ENCODE measurements around the gene GNB1L. TPM values are rescaled to one million over a fixed set of nuclear protein-coding genes. Genes with fewer than 3 reads are reported as not detected.

The GNB1L gene
- total RNA-seq, 2 donors from 2014 or later = 5.6 to 12.0 TPM

DNA sequence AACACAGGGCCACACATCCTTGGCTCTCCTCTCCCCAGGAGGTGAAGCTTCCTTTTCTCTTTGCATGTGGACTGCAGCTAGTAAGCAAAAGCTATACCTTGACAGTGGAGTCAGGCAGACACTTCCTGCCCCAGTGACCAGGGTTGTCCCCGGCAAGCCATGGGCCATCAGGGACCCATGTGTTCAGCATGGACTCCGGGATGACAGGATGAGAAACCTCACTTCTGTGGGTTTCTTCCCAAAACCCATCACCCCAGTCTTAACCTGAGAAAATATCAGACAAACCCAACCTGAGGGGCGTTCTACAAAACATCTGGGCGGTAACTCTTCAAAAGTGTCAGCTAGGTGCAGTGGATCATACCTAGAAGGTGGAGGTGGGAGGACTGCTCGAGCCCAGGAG lies 40.2 kb downstream of the GNB1L start:
- intact Hi-C loops (cut with DNase I) = no loop called here
- Histone ChIP-seq H3K9me3 (no peaks in the 10 kb centered on the region), H3K4me1 (replicated peaks) (no peaks in the 10 kb centered on the region), H3K27ac (no peak overlapping the region), H3K36me3 (no peaks in the 10 kb centered on the region), H3K4me3 (no peak overlapping the region), H3K27me3 (replicated peaks; ENCODE audit: insufficient read depth) (no peaks in the 10 kb centered on the region)
- DNase-seq (ENCODE audit: low spot score) = no peak
- TF ChIP-seq POLR2A (IDR thresholded peaks at IDR 0.05) (no peak), POLR2AphosphoS5 (IDR thresholded peaks at IDR 0.05) (no peak)
- TF ChIP-seq, protein P1, sequence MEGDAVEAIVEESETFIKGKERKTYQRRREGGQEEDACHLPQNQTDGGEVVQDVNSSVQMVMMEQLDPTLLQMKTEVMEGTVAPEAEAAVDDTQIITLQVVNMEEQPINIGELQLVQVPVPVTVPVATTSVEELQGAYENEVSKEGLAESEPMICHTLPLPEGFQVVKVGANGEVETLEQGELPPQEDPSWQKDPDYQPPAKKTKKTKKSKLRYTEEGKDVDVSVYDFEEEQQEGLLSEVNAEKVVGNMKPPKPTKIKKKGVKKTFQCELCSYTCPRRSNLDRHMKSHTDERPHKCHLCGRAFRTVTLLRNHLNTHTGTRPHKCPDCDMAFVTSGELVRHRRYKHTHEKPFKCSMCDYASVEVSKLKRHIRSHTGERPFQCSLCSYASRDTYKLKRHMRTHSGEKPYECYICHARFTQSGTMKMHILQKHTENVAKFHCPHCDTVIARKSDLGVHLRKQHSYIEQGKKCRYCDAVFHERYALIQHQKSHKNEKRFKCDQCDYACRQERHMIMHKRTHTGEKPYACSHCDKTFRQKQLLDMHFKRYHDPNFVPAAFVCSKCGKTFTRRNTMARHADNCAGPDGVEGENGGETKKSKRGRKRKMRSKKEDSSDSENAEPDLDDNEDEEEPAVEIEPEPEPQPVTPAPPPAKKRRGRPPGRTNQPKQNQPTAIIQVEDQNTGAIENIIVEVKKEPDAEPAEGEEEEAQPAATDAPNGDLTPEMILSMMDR (IDR thresholded peaks at IDR 0.05) = no peak
- WGBS = 89% methylated on average over 5 of the region's 5 CpGs

- Histone ChIP-seq H3K27ac (no peak overlapping the region), H3K27me3 (replicated peaks; ENCODE audit: insufficient read depth) (no peaks in the 10 kb centered on the region), H3K4me1 (replicated peaks) (no peaks in the 10 kb centered on the region), H3K36me3 (no peaks in the 10 kb centered on the region), H3K4me3 (no peak overlapping the region), H3K9me3 (no peaks in the 10 kb centered on the region)
- intact Hi-C loops (cut with DNase I) = no loop called here
- TF ChIP-seq, protein P1 (IDR thresholded peaks at IDR 0.05) = no peak
- TF ChIP-seq POLR2A (IDR thresholded peaks at IDR 0.05) = no peak
- no peak for DNase-seq (ENCODE audit: low spot score)
- WGBS = 96% methylated on average over 11 of the region's 11 CpGs
Observed at GRCh38 chr22:19812910-19813309, 41.8 kb downstream of the GNB1L start.

DNA sequence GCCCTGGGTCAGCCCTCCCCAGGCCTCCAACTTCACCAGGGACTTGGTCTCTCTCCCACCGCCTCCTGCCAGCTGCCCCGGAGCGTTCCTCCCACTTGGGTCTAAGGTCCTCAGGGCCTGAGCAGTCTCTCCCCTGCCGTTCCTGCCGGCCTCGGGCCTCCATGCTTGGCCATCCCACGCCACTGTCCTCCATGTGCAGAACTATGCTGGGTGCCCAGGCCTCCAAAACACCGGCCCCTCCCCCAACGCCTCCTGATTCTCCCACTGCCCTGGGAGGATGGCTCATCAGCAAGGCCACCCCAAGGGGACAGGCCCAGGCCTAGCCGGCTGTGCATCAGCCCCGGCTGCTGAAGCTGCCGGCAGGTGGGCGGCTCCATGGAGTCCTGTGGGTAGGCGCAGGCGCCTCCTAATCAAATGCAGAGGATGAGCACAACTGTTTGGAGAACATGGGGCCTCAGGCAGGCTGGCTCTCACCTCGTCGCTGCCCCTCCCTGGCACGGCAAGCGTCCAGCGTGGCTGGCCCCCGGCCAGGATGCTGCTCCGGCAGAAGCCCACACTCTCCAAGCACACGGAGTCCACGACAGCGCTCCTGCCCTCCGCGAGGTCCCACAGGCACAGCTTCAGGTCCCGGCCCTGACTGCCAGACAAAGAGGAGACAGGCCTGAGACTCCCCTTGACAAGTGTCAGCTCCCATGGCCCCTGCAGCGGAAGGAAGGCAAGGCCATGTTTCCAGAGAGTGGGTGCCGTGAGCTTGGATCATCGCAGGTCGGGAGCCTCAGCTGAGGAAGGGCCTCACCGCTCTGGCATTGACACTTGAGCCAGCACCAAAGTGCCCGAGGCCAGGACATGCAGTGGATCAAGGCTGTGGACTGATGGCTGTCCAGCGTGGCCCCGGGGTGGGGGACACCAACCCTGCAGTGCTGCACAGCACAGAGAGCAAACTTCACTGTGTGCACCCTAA lies 42.6 kb downstream of the GNB1L start:
- intact Hi-C loops (cut with DNase I) = no loop called here
- Histone ChIP-seq H3K27me3 (replicated peaks; ENCODE audit: insufficient read depth) (no peaks in the 10 kb centered on the region), H3K36me3 (no peaks in the 10 kb centered on the region), H3K9me3 (no peaks in the 10 kb centered on the region), H3K4me3 (no peak overlapping the region), H3K4me1 (replicated peaks) (no peaks in the 10 kb centered on the region), H3K27ac (no peak overlapping the region)
- TF ChIP-seq POLR2A (IDR thresholded peaks at IDR 0.05) (no peak), POLR2AphosphoS5 (IDR thresholded peaks at IDR 0.05) (no peak)
- no peak for DNase-seq (ENCODE audit: low spot score)
- WGBS = 75% methylated on average over 35 of the region's 36 CpGs

DNA sequence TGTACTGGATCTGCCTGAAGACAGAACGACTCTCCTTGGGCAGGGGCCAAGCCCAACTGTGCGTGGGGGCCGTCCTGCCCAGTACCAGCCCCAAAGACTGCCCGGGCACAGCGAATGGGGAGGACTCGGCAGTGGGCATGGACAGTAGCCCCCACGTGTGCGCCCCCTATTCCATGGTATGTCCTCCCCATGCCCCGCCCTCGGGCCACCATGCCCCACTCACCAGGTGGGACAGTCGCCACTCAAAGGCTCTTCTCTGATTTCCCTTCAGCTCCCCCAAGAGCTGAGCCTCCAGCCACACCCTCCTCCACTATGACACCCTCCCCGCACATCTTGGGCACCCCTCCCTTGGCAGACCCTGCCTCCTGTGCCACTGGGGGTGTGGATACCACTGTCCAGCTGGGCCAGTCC lies 43.5 kb downstream of the GNB1L start:
- WGBS = 65% methylated on average over 12 of the region's 12 CpGs
- no peak for DNase-seq (ENCODE audit: low spot score)
- Histone ChIP-seq H3K4me3 (no peak overlapping the region), H3K27ac (no peak overlapping the region), H3K4me1 (replicated peaks) (peaks cover 7% of the 10 kb centered on the region), H3K9me3 (no peaks in the 10 kb centered on the region), H3K27me3 (replicated peaks; ENCODE audit: insufficient read depth) (no peaks in the 10 kb centered on the region), H3K36me3 (no peaks in the 10 kb centered on the region)
- TF ChIP-seq POLR2A (IDR thresholded peaks at IDR 0.05) (no peak), POLR2AphosphoS5 (IDR thresholded peaks at IDR 0.05) (no peak)
- TF ChIP-seq, protein P1 (IDR thresholded peaks at IDR 0.05) = no peak
- intact Hi-C loops (cut with DNase I) = no loop called here

DNA sequence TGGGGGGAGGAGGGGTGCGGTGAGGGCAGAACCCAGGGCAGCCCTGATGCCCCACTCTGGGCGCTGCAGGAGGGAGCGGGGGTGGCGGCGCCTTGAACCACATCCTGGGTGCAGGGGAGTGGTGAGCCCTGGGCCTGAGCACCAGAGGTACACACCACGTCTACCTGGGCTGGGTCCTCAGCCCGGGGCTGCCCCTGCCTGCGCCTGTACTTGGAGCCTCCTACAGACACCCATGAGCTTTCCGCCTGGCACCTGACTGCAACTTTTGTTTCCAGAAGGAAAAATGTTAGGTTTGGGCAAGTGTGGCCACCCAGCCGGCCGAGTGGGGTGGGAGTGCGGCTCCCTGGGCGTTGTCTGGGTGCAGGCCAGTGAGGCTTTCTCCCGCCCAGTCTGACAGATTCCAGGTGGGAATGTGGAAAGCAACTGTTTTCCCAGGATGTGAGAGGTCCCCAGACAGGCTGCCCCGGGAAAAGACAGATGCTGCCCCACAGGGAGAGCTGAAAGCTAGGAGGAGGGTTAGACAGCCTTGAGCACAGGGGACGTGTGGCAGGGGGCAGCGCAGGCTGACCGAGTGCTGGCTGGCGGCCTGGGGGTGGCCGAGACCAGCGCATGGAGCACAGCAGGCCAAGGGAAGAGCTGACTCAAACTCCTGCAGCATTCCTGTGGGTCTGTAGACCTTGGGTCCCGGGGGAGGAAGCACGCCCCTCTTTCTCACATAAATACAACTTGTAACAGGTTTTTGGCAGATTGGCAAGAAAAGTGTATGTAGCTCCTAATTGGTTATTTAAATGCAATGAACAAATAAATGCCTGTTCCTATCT lies 44.1 kb downstream of the GNB1L start:
- no peak for DNase-seq (ENCODE audit: low spot score)
- TF ChIP-seq, protein P1 (IDR thresholded peaks at IDR 0.05) = no peak
- TF ChIP-seq POLR2AphosphoS5 (IDR thresholded peaks at IDR 0.05) = no peak
- no peak for TF ChIP-seq POLR2A (IDR thresholded peaks at IDR 0.05)
- intact Hi-C loops (cut with DNase I) = no loop called here
- H3K27ac ChIP-seq = no peak overlapping the region
- 64% methylated on average over 23 of the region's 23 CpGs for WGBS
- no peak overlapping the region for H3K4me3 ChIP-seq
- no peaks in the 10 kb centered on the region for H3K9me3 ChIP-seq
- no peaks in the 10 kb centered on the region for H3K36me3 ChIP-seq
- peaks cover 12% of the 10 kb centered on the region for H3K4me1 ChIP-seq (replicated peaks)
- H3K27me3 ChIP-seq (replicated peaks; ENCODE audit: insufficient read depth) = no peaks in the 10 kb centered on the region

All from prostate gland (tissue), 2 donors.